Measurements from ENCODE around the gene FER. TPM values are rescaled to one million over a fixed set of nuclear protein-coding genes. Genes with fewer than 3 reads are reported as not detected.

The FER gene
- total and polyA plus RNA-seq, 2 of the 13 experiments (the other 11 are each of a cell fraction or from before 2014, with no cell fraction given) = 7.9 to 29.0 TPM

GRCh38 chr5:109195667-109196066 is 448.0 kb downstream of the FER start:
- Histone ChIP-seq H2AFZ (ENCODE audit: low read length) (no peak overlapping the region), H3K79me2 (ENCODE audit: insufficient read depth, low read length) (no peaks in the 10 kb centered on the region), H3K4me1 (ENCODE audit: insufficient read depth, low read length) (no peaks in the 10 kb centered on the region), H3K27ac (ENCODE audit: extremely low read length, insufficient read depth, low read length) (no peak overlapping the region), H3K4me3 (replicated peaks in 1 of 3; ENCODE audit: insufficient read depth in 1 of 3, low read depth in 2 of 3, low read length in 3 of 3) (no peak overlapping the region), H3K9ac (ENCODE audit: insufficient read depth, low read depth, low read length) (no peak overlapping the region), H3K36me3 (replicated peaks in 1 of 2; ENCODE audit: control insufficient read depth in 1 of 2, insufficient read depth in 2 of 2, low read length in 2 of 2) (no peaks in the 10 kb centered on the region), H3K27me3 (ENCODE audit: control insufficient read depth in 1 of 2, insufficient read depth in 2 of 2, low read length in 2 of 2) (no peaks in the 10 kb centered on the region), H3K9me3 (ENCODE audit: low read length) (no peaks in the 10 kb centered on the region), H3K4me2 (ENCODE audit: low read depth, low read length) (no peak overlapping the region), H4K20me1 (ENCODE audit: insufficient read depth, low read length) (no peaks in the 10 kb centered on the region)
- TF ChIP-seq SMAD1 (CRISPR knock-in tag; IDR thresholded peaks at IDR 0.05; ENCODE audit: borderline replicate concordance, low read depth) = no peak
- 92% methylated on average over 2 of the region's 2 CpGs for whole genome bisulfite sequencing (ENCODE audit: low lambda C conversion rate)
- intact Hi-C loops (cut with micrococcal nuclease; ENCODE audit: unreplicated experiment) (no loop called here), in situ Hi-C loops (cut with HindIII; ENCODE audit: extremely low pct_ligation_motif_present, low pct_unique_long_range_greater_than_20kb) (no loop called here)
- FAIRE-seq = no peak
- BruUV-seq (replicated peaks) = no TSS peak
- ChIA-PET POLR2A (no interaction called here), CTCF (ENCODE audit: low intra/inter-chr PET ratio, low total read pairs) (no interaction called here)
- no peak for ATAC-seq
- DNase-seq (ENCODE audit: low spot score) = no peak

DNA sequence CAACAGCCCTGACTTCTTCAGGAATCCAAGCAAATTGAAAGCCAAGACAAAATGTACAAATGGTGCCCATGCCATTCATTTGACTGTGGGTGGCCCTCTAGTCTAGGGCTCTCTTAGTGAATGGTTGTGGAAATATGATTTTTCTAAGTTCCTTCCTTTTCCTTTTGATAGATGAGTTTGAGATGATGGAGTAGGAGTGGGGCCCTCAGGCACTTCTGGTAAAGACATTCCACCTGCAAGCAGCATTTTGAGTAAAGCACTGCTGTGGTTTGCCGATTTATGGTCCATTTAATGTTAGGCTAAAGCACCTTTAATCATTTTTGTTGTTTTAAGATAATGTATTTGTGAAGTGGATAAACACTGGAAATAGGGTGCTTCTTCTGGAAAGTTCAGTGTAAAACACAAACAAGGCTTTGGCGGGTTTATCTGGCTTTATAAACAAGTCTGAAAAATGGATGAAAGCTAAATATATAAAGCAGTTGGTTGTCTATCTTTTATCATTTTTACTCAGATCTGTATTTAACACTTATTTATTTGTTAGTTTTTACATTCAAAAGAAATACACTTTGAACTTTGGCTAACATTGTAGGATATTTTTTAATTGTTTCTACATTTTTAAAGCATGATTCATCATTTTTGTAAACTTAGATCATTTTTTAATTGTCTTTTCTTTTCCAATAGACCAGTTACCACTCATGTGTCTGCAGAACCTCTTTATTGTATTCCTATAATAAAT is 448.6 kb downstream of the FER start:
- POLR2A ChIA-PET = no interaction called here
- Histone ChIP-seq H3K9ac (ENCODE audit: insufficient read depth, low read depth, low read length) (no peak overlapping the region), H4K20me1 (ENCODE audit: insufficient read depth, low read length) (no peaks in the 10 kb centered on the region), H3K36me3 (replicated peaks in 1 of 2; ENCODE audit: control insufficient read depth in 1 of 2, insufficient read depth in 2 of 2, low read length in 2 of 2) (no peaks in the 10 kb centered on the region), H3K4me2 (ENCODE audit: low read depth, low read length) (no peak overlapping the region), H3K9me3 (ENCODE audit: low read length) (no peaks in the 10 kb centered on the region), H3K4me1 (ENCODE audit: insufficient read depth, low read length) (no peaks in the 10 kb centered on the region), H3K4me3 (replicated peaks in 1 of 3; ENCODE audit: insufficient read depth in 1 of 3, low read depth in 2 of 3, low read length in 3 of 3) (no peak overlapping the region), H3K79me2 (ENCODE audit: insufficient read depth, low read length) (no peaks in the 10 kb centered on the region), H2AFZ (ENCODE audit: low read length) (no peak overlapping the region), H3K27me3 (ENCODE audit: control insufficient read depth in 1 of 2, insufficient read depth in 2 of 2, low read length in 2 of 2) (no peaks in the 10 kb centered on the region), H3K27ac (ENCODE audit: extremely low read length, insufficient read depth, low read length) (no peak overlapping the region)
- in situ Hi-C loops (cut with HindIII; ENCODE audit: extremely low pct_ligation_motif_present, low pct_unique_long_range_greater_than_20kb) = no loop called here
- DNase-seq (ENCODE audit: low spot score) (no peak), ATAC-seq (no peak), FAIRE-seq (no peak)
- intact Hi-C loops (cut with micrococcal nuclease; ENCODE audit: unreplicated experiment) = no loop called here
- TF ChIP-seq MLX (CRISPR knock-in tag; IDR thresholded peaks at IDR 0.05) (no peak), AHR (CRISPR knock-in tag; IDR thresholded peaks at IDR 0.05) (no peak), IRF1 (CRISPR knock-in tag; IDR thresholded peaks at IDR 0.05; ENCODE audit: low read depth) (no peak), PRMT3 (CRISPR knock-in tag; IDR thresholded peaks at IDR 0.05; ENCODE audit: borderline replicate concordance, low read depth) (no peak), SOX5 (CRISPR knock-in tag; IDR thresholded peaks at IDR 0.05; ENCODE audit: borderline replicate concordance) (no peak), NFRKB (IDR thresholded peaks at IDR 0.05) (no peak), STAG1 (CRISPR knock-in tag; IDR thresholded peaks at IDR 0.05) (no peak)
- TF ChIP-seq, protein P1, sequence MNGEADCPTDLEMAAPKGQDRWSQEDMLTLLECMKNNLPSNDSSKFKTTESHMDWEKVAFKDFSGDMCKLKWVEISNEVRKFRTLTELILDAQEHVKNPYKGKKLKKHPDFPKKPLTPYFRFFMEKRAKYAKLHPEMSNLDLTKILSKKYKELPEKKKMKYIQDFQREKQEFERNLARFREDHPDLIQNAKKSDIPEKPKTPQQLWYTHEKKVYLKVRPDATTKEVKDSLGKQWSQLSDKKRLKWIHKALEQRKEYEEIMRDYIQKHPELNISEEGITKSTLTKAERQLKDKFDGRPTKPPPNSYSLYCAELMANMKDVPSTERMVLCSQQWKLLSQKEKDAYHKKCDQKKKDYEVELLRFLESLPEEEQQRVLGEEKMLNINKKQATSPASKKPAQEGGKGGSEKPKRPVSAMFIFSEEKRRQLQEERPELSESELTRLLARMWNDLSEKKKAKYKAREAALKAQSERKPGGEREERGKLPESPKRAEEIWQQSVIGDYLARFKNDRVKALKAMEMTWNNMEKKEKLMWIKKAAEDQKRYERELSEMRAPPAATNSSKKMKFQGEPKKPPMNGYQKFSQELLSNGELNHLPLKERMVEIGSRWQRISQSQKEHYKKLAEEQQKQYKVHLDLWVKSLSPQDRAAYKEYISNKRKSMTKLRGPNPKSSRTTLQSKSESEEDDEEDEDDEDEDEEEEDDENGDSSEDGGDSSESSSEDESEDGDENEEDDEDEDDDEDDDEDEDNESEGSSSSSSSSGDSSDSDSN (CRISPR knock-in tag; IDR thresholded peaks at IDR 0.05) = no peak
- TF ChIP-seq, protein P2, sequence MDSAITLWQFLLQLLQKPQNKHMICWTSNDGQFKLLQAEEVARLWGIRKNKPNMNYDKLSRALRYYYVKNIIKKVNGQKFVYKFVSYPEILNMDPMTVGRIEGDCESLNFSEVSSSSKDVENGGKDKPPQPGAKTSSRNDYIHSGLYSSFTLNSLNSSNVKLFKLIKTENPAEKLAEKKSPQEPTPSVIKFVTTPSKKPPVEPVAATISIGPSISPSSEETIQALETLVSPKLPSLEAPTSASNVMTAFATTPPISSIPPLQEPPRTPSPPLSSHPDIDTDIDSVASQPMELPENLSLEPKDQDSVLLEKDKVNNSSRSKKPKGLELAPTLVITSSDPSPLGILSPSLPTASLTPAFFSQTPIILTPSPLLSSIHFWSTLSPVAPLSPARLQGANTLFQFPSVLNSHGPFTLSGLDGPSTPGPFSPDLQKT (CRISPR knock-in tag; IDR thresholded peaks at IDR 0.05; ENCODE audit: borderline replicate concordance) = no peak
- 92% methylated on average over 2 of the region's 2 CpGs for WGBS (ENCODE audit: low lambda C conversion rate)
- BruUV-seq (replicated peaks) = no TSS peak
- CTCF ChIA-PET (ENCODE audit: low intra/inter-chr PET ratio, low total read pairs) = no interaction called here

Measured in HepG2 (cell line).